Esophagus muscularis mucosa (tissue), 4 donors: ENCODE results near the gene RBM8A. TPM values are rescaled to one million over a fixed set of nuclear protein-coding genes. Genes with fewer than 3 reads are reported as not detected.

Experiments used
- DNase-seq: peaks from one replicate; pipeline ENCODE4 v3.0.0-alpha.2; 2017; ENCODE audit errors: extremely low spot score
- H3K27ac ChIP-seq, 4 donors: fragments of 200-600 bp; sonication (generic); replicated peaks in 1 of 4; 1 replicate in 3 of 4; 2 replicates in 1 of 4; pipeline ENCODE4 v1.5.1; 2016 to 2019; ENCODE audit warnings: mild to moderate bottlenecking in 1 of 4
- H3K27me3 ChIP-seq, 4 donors: fragments of 200-600 bp; sonication (generic); one replicate each; pipeline versions ENCODE4 v1.5.1 to v1.6.0; 2016 to 2019
- H3K36me3 ChIP-seq, 4 donors: fragments of 200-600 bp; sonication (generic); one replicate each; pipeline ENCODE4 v1.5.1; 2016 to 2019
- H3K4me1 ChIP-seq, 4 donors: fragments of 200-600 bp; sonication (generic); one replicate each; pipeline ENCODE4 v1.5.1; 2016 to 2019
- H3K4me3 ChIP-seq, 4 donors: fragments of 200-600 bp; sonication (generic); 1 replicate in 2 of 4; 2 replicates in 2 of 4; pipeline ENCODE4 v1.5.1; 2016 to 2019; ENCODE audit warnings: mild to moderate bottlenecking in 4 of 4, moderate library complexity in 1 of 4
- H3K9me3 ChIP-seq, 4 donors: fragments of 200-600 bp; sonication (generic); 1 replicate in 3 of 4; 2 replicates in 1 of 4; pipeline ENCODE4 v1.5.1; 2016 to 2019
- EP300 ChIP-seq: sonication (generic); formaldehyde crosslinking; IDR thresholded peaks from one replicate; pipeline ENCODE4 v1.6.1; 2017; ENCODE audit warnings: antibody characterized with exemption
- POLR2A ChIP-seq: fragments of 450-650 bp; IDR thresholded peaks from one replicate; pipeline ENCODE4 v1.6.1; 2017; ENCODE audit warnings: antibody characterized with exemption, moderate library complexity, mild to moderate bottlenecking, low read depth
- POLR2AphosphoS5 ChIP-seq, 2 donors: sonication (generic); formaldehyde crosslinking; IDR thresholded peaks; one replicate each; pipeline ENCODE4 v1.6.1; 2017; ENCODE audit warnings: antibody characterized with exemption in 2 of 2
- WGBS: methylation state at CpG from one replicate; pipeline ENCODE4 v1.1.5; 2018; 5-methylcytosine and 5-hydroxymethylcytosine counted together
- intact Hi-C: fragments of 100-400 bp; cut with DNase I; formaldehyde crosslinking; loops from one replicate; pipeline ENCODE4 v1.15.1; 2023
- total RNA-seq, 4 donors: library from RNA; depleted of rRNA; stranded (reverse); fragments of >200 nt; gene quantifications; one replicate each; pipeline versions ENCODE4 v1.1.0 to v1.2.1, GENCODE V29; 2016
- TF ChIP-seq, protein P1 (sequence below), 3 experiments: fragments of 200-600 bp in 2 of 3; fragments of 450-650 bp in 1 of 3; sonication (generic) in 2 of 3; IDR thresholded peaks; one replicate each; pipeline ENCODE4 v1.5.1; 2017 to 2019; ENCODE audit warnings: antibody characterized with exemption in 3 of 3, mild to moderate bottlenecking in 2 of 3, moderate library complexity in 1 of 3

RBM8A gene
- total RNA-seq, 4 donors from 2014 or later: 42.8 to 119 (median 69.7) TPM

GRCh38 chr1:145960468-145961108 is 33.3 kb upstream of the RBM8A start:
- intact Hi-C loops: loop anchor here (5.0 kb wide), 1 partner anchor 33 kb away; the partner anchor contains the start of gene RBM8A
- Histone ChIP-seq H3K4me1 (peaks cover 37 to 82% (median 76%) of the 10 kb centered on the region in 4 donors), H3K27ac (peak overlapping the region; percentile 98 to 100 (median 98)), H3K9me3 (no peaks in the 10 kb centered on the region), H3K27me3 (no peaks in the 10 kb centered on the region), H3K4me3 (peak overlapping the region; percentile 67 to 78 (median 74)), H3K36me3 (no peaks in the 10 kb centered on the region)
- WGBS: 0% methylated on average over 19 of the region's 44 CpGs
- no peak for DNase-seq
- TF ChIP-seq, protein P1, sequence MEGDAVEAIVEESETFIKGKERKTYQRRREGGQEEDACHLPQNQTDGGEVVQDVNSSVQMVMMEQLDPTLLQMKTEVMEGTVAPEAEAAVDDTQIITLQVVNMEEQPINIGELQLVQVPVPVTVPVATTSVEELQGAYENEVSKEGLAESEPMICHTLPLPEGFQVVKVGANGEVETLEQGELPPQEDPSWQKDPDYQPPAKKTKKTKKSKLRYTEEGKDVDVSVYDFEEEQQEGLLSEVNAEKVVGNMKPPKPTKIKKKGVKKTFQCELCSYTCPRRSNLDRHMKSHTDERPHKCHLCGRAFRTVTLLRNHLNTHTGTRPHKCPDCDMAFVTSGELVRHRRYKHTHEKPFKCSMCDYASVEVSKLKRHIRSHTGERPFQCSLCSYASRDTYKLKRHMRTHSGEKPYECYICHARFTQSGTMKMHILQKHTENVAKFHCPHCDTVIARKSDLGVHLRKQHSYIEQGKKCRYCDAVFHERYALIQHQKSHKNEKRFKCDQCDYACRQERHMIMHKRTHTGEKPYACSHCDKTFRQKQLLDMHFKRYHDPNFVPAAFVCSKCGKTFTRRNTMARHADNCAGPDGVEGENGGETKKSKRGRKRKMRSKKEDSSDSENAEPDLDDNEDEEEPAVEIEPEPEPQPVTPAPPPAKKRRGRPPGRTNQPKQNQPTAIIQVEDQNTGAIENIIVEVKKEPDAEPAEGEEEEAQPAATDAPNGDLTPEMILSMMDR (IDR thresholded peaks at IDR 0.05): peak in 2 of 3 experiments; percentile 33 to 40
- TF ChIP-seq POLR2AphosphoS5 (IDR thresholded peaks at IDR 0.05) (peak in 1 of 2 donors; percentile 85), EP300 (no peak), POLR2A (peak; percentile 39)

GRCh38 chr1:145959957-145960467 is 32.7 kb upstream of the RBM8A start:
- H3K4me1 ChIP-seq: peaks cover 43 to 82% (median 76%) of the 10 kb centered on the region in 4 donors
- H3K9me3 ChIP-seq: no peaks in the 10 kb centered on the region
- peak overlapping the region; percentile 67 to 78 (median 74) for H3K4me3 ChIP-seq
- H3K27ac ChIP-seq: peak overlapping the region; percentile 98 to 100 (median 98)
- H3K27me3 ChIP-seq: no peaks in the 10 kb centered on the region
- 0% methylated on average over 12 of the region's 12 CpGs for WGBS
- H3K36me3 ChIP-seq: no peaks in the 10 kb centered on the region
- intact Hi-C loops: loop anchor here (5.0 kb wide), 1 partner anchor 33 kb away; the partner anchor contains the start of gene RBM8A
- no peak for DNase-seq
- TF ChIP-seq EP300 (no peak), POLR2AphosphoS5 (IDR thresholded peaks at IDR 0.05) (no peak), POLR2A (no peak)
- TF ChIP-seq, protein P1 (IDR thresholded peaks at IDR 0.05): no peak

DNA sequence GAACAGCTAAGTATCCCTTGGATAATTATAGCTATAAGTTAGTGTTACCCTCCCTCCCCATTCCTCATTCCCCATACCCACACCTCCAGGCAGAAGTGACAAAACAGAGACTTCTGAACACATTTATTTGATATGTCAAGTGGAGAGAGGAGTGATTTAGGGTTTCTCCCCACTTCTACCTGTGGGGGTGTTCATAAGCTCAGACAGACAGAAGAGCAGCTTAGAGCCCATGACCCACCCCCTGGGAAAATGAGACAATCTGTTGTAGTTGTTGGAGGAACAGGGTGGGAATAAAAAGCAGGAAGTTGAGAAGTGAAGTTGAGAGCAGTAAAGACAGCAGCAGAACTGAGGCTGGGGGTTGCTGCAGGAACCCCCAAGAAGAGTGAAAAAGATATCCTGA is 32.0 kb upstream of the RBM8A start:
- H3K4me1 ChIP-seq: peaks cover 49 to 86% (median 81%) of the 10 kb centered on the region in 4 donors
- intact Hi-C loops: no loop called here
- TF ChIP-seq POLR2A (no peak), POLR2AphosphoS5 (IDR thresholded peaks at IDR 0.05) (no peak), EP300 (no peak)
- TF ChIP-seq, protein P1 (IDR thresholded peaks at IDR 0.05): no peak
- no peaks in the 10 kb centered on the region for H3K9me3 ChIP-seq
- H3K4me3 ChIP-seq: no peak overlapping the region
- H3K27ac ChIP-seq: peak overlapping the region; percentile 98 to 100 (median 98)
- DNase-seq: no peak
- H3K27me3 ChIP-seq: no peaks in the 10 kb centered on the region
- no peaks in the 10 kb centered on the region for H3K36me3 ChIP-seq

DNA sequence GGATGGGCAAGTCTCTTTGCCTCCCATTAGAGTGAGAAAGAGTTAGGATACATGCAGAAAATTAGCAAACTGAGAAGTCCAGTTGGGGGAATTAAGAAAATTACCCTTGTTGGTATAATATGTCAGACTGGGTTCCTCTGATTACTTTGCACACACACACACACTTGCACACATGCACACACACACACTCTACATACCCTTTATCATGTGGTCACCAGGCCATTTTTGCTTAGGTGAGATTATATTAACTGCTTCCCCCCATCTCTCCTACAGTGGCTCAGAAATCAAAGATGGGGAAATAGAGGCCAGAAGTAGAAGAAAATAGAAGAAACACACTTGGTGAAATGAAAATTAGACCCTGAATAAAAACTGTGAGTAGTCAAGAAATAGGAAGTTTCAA is 31.4 kb upstream of the RBM8A start:
- H3K36me3 ChIP-seq: no peaks in the 10 kb centered on the region
- H3K27me3 ChIP-seq: no peaks in the 10 kb centered on the region
- H3K9me3 ChIP-seq: no peaks in the 10 kb centered on the region
- H3K4me1 ChIP-seq: peaks cover 51 to 88% (median 82%) of the 10 kb centered on the region in 4 donors
- no peak for DNase-seq
- no peak overlapping the region for H3K4me3 ChIP-seq
- intact Hi-C loops: no loop called here
- TF ChIP-seq POLR2A (no peak), EP300 (no peak), POLR2AphosphoS5 (IDR thresholded peaks at IDR 0.05) (no peak)
- TF ChIP-seq, protein P1 (IDR thresholded peaks at IDR 0.05): no peak
- H3K27ac ChIP-seq: peak overlapping the region; percentile 98 to 100 (median 98)
